Activated CD8-positive, alpha-beta memory T cell treated with anti-CD3 and anti-CD28 coated beads for 4 hours (primary cell): ENCODE measurements around the gene LMAN2.
"Not testable (repeated sequence)": the region's sequence is repeated elsewhere in the genome, so short reads cannot be mapped to it uniquely, and the experiment has no call there.

Experiments used
- DNase-seq, 2 donors: peaks; one replicate each; pipeline ENCODE4 v3.0.0-alpha.2; 2020; ENCODE audit warnings: low read depth in 2 of 2

Gene LMAN2

DNA sequence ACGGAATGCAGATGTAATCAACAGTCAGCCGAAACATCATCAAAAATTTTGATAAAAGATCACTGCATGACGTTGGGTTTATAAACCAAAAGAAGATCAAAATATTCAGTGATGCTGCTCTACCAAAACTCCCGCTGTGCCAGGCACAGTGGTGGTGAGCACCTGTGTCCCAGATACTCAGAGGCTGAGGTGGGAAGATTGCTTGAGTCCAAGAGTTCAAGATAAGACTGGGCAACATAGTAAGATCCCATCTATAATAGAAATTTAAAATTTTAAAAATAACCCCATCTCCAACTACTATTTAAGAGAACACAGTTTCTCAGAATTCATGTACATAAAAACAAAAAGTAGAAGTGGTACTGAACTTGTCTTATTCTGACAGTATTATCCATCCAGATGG is 3.8 kb downstream of the LMAN2 start:
- DNase-seq, result no peak

DNA sequence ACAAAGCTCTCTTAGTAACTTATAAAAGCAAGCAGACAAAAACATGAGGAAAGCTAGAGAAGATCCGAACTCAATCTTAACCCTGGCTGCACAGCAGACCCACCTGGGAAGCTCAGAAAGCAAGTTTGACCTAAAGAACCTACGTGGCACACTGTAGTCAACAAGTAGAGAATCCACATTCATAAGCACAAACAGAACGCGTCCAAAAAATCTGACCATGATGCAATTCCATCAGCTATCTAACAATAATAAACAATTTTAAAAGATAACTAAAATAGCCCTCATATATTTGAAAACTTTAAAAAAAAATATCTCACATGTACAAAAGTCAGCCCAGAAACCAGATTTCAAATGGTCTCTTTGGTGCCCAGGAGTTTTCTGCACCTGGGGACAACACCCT is 4.6 kb downstream of the LMAN2 start:
- no peak for DNase-seq

DNA sequence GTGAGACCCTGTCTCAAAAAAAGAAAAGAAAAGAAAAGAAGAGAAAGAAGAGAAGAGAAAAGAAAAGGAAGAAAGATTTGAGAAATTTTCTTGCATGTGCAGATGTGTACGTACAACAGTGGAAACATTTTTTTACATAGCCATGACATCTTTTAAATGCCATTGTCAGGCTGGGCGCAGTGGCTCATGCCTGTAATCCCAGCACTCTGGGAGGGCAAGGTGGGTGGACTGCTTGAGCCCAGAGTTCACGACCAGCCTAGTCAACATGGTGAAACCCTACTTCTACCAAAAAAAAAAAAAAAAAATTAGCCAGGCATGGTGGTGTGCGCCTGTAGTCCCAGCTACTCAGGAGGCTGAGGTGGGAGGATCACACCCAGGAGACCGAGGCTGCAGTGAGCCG is 6.6 kb downstream of the LMAN2 start:
- DNase-seq, result no peak

DNA sequence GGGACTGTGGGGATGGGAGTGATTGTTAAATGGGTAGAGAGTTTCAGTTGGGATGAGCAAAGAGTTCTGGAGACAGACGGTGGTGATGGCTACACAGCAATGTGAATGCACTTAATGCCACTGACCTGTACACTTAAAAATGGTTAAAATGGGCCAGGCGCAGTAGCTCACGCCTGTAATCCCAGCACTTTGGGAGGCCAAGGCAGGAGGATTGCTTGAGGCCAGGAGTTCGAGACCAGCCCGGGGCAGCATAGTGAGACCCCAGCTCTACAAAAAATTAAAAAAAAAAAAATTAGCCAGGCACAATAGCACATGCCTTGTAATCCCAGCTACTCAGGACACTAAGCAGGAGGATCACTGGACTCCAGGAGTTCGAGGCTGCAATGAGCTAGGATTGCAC is 7.7 kb downstream of the LMAN2 start:
- DNase-seq, result no peak

DNA sequence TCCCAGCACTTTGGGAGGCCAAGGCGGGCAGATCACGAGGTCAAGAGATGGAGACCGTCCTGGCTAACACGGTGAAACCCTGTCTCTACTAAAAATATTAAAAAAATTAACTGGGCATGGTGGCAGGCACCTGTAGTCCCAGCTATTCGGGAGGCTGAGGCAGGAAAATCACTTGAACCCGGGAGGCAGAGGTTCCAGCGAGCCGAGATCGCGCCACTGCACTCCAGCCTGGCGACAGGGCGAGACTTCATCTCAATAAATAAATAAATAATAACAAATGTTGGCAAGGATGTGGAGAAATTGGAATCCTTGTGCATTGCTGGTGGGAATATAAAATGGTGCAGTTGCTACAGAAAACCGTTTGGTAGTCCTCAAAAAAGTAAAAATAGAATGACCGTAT is 8.5 kb downstream of the LMAN2 start:
- not testable (repeated sequence) for DNase-seq

DNA sequence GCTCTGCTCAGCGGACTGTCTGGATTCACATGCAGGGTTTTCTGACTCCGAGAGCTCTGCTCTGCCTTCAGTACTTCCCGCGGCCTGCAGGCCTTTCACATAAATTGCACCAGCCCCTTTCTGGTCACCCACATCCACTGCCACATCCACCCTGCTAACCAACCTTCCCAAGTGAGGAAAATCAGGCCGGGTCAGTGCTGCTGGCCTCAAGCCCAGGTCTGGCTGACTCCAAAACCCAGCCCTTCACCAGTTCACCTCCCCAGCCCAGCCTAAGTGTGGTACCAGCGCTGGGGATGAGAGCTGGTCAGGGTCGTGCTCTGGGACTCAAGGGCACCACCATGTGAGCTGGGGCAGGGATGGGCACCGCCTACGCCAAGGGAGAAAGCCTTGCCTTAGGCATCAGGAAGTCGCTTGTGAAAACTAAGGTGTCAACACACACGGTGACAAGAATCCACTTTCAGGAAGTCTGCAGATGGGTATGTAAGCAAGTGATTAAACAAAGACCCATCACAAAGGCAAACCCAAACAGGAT is 12.3 kb downstream of the LMAN2 start:
- no peak for DNase-seq

DNA sequence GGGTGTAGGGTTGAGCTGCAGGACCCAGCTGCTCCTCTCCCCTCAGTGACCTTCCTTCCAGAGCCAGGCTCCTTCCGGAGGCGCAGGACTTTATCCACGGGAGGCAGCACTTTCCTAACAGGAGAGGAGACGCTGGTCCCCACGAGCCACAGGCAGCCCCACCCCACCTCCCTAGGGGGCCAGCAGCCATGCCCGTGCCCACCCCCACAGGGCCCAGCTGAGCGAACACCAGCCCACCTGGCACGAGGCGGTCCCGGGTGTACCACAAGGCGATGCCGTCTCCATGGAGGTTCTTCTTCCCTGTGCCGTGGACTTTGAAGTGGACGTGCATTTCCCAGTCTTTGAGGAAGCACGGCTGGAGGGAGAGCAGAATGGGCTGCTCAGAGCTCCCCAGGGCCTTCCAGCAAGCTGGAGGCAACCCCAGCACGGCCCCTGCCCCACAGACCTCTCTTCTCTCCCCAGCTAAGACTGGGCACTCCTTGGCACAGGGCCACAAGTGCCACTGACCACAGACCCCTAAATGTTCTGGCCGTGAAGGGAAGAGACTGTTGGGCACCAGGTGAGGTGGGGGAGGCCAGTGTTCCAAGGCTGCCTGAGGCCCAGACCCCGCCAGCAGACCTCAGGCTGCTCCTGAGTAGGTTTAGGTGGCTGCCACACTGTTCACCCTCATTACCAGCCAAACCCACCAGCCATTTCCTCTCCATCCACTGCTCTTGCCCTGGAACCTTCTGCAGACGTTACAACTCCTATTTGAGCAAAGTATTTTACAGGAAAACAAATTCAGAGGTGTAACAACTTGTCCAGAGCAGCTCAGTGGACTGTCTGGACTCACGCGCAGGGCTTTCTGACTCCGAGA is 13.0 kb downstream of the LMAN2 start:
- DNase-seq, result no peak

DNA sequence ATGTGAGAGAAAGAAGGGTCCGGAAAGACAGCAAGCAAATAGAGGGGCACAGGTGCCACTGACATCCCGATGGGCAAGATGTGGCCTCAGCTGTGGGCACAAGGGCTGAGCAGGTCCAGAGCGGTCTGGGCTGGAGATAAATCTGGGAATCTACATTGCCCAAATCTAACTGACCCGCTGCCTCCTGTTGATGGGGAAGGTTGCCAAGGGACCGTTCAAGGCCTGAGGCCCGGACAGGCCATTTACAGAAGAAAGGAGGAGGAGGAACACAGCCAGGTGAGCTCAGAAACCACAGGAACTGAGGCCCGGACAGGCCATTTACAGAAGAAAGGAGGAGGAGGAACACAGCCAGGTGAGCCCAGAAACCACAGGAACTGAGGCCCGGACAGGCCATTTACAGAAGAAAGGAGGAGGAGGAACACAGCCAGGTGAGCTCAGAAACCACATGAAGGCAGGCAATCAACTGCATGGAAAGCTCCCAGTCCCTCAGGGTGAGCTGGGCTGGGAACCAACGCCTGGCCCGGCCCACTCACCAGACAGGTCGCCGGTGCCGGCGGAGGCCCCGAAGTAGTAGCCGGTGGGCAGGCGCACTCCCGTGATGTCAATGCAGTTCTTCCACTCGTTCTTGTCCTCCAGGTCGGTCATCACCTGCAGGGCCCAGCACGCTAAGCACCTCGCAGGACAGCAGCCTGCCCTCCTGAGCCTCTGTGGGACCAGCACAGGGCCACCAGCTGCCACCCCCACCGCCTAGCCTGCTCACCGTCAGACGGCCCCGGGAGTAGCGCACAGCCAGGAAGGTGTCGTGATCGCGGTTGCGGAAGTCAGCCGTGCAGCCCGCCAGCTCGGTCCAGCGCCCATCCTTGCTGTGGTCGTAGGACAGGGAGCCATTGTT is 14.6 kb downstream of the LMAN2 start:
- no peak for DNase-seq

DNA sequence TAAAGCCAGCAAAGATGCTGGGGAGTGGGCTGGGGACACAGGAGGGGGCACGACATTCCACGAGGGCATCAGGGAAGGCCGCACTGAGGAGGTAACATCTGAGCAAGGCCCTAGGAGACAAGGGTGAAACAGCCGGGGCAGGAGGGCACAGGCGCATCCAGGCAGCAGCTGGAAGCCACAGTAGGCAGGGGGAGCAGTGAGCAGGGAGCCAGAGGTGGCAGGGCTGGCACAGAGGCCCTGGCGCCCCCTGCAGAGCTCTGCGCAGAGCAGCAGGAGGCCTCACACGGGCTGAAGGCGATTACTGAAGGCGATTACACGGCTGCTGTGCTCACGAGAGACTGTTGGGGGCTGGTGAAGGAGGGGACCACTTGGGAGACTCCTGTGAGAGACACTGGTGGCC is 15.4 kb downstream of the LMAN2 start:
- no peak for DNase-seq

DNA sequence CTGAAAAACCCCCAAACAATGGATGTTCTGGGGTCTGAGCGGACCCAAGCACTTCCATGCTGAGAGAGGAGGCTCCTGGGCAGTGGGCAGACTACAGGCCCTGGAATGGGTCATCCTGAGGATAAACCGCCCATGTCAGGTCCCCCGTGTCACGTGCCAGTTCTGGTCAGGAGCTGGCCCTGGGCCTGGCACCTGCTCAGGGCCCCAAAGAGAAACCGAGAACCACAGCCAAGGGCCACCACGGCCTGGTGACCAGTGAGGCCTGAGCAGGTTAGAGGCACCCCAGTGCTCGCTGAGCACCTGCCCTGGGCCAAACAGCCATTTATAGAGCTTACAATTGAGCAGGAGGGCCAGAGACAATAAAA is 15.8 kb downstream of the LMAN2 start:
- no peak for DNase-seq

DNA sequence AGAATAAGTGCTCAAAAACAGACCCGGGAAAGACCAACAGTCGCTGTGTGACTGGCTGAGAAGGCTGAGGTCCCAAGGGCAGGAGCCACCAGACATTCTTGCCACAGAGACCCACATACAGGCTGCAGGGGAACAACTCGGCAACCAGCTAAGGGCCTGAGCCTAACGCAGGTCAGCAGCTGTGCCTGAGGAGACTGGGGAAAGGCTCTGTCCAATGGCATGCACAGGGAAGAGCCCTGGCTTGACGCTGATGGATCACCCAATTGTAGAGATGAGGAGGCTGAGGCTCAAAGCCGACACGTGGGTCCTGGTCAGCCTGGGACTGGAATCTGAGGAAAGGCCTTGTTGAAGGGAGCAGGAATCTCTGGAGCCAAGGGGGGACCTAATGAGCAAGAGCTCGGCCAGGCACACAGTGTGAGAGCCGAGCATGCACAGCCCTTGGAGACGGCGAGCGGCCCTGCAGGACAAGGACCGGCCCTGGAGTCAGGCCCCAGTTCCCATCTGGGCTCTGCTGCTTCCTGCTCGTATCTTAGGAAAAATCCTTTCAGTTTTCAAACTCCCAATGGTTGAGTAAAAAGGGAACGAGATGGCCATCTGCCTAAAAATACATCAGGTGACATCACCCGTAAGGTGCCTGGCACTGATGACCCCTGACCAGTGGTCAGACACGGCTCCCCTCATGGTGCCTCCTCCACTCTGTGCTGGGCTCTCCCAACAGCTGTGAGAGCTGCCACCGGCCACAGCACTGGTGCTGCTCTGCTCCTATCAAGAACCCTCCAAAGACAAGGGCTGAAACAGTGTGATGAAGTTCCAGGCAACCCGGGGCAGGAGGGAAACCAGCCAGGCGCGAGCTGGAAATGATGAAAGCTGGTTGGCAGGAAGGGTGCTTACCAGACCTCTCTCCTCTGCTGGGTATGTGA is 16.4 kb downstream of the LMAN2 start:
- no peak for DNase-seq

DNA sequence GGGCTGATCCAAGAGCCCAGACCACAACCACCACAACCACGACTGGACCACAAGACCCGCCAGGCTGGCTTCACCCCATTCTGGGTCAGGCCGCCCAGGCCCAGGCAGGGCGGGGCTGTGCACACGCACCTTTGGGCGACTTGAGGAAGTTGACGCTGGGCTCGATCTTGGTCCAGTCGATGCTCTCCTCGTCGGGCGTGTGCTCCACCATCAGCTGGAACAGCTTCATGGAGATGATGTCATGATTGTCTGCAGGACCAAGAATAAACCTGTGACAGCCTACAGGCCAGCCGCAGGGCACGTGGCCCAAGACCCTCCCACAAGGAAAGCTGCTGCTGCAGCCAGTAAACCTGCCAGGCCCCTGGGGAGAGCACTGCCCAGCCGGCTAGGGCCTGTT is 17.3 kb downstream of the LMAN2 start:
- no peak for DNase-seq

DNA sequence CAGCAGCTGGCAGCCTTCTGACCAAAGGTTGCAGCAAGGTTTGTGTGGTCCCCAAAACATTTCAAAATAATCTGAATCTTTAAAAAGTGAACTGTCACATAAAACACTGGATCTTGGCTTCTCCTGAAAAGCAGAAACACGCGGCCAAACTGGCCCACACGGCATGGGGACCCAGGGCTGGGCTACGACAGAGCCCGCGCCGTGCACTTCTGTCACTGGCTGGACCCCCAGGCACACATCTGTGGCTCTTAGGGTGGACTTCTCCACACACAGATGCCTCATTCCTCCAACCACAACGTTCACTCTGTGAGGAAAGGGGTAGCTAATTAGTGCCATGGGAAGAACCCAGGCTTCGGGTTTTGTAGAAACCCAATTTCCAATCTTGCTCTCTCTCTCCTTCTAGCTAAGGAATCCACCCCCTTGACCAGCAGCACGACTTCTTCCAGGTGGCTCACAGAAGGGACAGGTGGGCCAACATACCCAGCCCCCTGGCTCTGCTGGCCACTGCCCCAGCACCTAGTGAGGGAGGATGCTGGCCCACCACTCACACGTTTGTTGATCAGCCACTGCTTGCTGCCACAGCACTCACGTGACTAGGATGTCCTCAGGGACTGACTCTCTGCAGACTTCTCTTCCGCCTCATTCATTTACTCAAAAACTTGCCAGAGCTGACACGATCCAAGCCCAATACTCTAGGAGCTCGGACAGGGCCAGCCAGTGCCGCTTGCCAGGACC is 17.9 kb downstream of the LMAN2 start:
- DNase-seq, result no peak

DNA sequence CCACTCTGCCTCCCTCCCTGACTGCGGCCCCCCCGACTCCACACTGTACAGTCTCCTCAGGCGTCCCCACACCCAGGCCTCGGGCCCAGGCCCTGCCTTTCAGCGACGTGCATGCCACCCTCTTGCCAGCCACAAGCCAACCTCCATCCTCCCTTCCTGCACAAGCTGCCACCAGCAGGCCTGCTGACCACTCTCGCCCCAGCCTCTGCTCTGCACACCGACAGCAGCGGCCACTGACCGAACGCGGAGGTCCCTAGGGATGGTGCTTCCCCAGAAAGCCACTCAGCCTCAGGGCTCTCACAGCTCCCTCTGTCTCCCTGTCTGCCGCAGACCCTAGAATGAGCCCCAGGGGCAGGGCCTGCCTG is 18.6 kb downstream of the LMAN2 start:
- no peak for DNase-seq

DNA sequence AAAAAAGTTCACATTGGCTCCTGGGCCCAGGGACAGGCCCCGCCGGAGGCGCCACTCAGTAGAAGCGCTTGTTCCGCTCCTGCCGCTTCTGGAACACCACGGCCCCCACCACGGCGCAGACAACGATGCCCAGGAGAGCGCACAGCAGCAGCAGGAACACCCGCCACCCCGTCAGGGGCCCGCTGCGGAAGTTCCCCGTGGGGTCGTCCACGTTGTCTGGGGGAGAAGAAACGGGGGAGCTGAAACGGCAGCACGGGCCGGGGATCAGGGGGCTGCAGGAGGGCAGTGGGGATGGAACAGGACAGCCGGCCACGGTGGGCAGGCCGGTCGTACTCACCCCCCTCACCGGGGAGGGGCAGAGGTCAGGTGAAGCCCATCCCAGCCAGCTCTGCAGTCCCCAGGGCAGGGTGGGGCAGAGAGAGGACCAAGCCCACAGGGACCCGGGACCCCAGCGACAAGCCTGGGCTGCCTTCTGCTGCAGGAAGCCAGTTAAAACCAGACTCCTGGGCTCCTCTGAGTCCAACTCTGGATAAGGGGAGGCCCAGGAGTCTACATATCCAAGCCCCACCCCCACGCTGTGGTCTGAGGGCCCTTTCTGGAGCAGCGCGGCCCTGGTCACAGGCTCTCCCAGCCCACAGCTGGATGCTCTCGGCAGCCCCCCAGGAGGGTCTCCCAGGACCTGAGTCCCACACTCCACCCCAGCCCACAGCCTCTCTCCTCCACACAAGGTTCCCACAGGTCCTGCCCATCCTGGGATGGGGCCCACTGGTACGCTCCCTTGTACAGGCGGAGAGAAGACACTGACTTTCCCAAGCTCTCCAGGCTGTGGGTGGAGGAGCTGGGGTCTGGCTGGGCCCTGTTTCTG is 19.2 kb downstream of the LMAN2 start:
- no peak for DNase-seq

DNA sequence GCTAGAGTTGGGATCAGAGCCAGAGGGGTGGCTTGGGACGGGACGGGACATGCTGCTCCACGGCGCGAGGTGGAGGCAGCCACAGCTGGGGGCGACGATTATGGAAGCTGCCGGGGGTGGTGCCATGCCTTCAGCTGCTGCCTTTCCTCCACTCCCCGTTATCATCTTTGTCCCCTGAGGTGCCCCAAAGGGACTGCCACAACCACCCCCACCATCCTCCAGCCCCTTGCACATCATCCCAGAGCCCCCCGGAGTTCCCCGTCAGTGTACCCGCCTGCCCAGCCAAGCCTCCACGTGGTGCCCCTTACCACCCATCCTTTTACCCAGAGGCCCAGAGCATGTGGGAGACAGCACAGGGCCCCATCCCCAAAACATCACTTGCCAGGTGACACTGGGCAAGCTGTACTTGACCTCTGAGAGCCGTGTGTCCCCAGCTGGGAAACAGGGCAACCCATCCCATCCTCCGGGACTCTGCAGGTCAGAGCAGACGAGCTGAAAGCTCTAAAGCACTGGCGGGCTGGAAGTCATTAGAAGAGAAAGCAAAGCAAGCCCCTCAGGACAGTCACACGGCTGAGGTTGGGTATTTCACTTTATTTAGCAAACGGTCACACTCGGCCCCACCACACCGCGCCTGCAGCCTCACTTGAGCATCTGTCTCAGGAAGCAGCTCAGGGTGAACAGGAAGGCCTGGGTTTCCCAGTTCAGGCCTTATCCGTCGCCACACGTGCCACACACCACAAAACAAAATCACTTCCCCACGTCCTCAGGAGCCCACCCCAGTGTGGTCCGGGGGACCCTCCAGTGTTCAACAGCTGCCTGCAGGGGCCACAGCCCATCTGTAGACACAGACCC is 20.3 kb downstream of the LMAN2 start:
- DNase-seq, result no peak

DNA sequence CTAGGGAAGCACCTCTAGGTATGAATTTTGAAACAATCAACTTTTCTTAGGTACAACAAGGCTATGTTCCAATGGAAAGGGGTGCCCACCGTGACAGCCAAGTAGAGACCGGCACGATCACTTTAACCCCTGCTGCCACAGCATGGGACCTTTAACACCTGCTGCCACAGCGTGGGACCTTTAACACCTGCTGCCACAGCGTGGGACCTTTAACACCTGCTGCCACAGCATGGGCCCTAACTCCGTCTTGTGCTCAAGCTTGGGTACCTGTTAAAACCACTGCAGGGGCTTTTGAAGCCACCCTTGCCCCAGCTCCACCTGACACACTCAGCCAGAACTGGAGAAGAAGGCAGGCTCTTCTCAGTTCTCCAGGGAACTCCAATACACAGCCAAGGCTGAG is 21.6 kb downstream of the LMAN2 start:
- DNase-seq, result no peak

DNA sequence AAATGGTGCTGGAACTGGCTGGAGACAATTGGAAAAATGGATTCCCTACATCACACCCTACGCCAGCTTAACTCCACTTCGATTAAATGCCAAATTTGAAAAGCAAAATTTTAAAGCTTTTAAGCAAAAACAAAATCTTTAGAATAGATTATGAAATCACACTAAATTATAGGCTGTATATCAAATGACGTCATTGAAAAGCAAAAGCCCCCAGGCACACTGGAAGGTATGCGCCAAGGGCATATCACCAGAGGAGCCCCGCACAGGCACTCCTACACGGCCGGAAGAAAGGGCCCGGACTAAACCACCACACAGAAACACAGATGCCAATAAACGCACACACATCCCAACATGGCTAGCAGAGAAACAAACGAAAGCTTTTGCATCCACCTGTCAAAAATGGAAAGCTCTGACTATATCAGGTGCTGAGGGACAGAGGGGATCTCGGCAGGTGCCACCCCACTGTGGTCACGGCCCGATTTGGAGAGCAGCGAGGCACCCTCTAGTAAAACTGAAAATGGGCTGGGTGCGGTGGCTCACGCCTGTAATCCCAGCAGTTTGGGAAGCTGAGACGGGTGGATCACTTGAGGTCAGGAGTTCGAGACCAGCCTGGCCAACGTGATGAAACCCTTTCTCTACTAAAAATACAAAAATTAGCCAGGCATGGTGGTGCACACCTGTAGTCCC is 22.8 kb downstream of the LMAN2 start:
- no peak for DNase-seq
